GM12874 (cell line): ENCODE measurements around the gene SGMS1.

Experiments used
- TF ChIP-seq, protein P1 (sequence below): IDR thresholded peaks from 2 replicates; pipeline ENCODE4 v1.5.1; 2011; ENCODE audit warnings: low read depth, mild to moderate bottlenecking, control low read depth, low read length, moderate library complexity; ENCODE audit not compliant: insufficient read depth

SGMS1 gene

DNA sequence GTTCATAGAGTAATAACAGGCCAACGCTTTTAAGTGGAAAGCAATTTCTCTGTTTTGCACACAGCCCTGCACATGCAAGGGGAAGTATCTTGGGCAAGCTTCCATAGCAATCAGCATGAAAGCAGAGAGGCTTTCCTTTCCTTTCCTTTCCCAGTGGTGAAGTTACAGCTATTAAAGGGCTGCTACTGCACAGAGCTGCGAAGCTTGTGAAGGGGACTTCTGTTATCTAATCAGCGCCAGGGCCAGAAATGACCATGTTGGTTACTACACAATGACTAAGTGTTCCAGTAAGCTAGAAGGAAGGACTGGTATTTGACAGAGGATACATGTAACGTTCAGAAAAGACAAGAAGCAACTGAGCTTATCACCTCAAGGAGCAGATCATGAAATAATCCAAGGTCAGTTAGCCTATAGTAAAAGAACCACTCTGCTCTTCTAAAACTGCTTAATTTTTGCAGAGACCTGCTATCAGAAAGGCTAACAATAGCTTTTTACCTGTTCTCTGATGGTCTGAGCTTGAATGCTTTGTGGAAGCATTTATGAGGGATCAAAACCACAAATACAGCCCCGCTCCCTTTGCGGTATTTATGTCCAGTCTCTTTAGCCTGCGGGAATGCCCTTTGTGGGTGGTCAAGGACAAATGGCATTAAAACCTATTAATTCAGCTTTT, 45.9 kb downstream of the SGMS1 start:
- TF ChIP-seq, protein P1, sequence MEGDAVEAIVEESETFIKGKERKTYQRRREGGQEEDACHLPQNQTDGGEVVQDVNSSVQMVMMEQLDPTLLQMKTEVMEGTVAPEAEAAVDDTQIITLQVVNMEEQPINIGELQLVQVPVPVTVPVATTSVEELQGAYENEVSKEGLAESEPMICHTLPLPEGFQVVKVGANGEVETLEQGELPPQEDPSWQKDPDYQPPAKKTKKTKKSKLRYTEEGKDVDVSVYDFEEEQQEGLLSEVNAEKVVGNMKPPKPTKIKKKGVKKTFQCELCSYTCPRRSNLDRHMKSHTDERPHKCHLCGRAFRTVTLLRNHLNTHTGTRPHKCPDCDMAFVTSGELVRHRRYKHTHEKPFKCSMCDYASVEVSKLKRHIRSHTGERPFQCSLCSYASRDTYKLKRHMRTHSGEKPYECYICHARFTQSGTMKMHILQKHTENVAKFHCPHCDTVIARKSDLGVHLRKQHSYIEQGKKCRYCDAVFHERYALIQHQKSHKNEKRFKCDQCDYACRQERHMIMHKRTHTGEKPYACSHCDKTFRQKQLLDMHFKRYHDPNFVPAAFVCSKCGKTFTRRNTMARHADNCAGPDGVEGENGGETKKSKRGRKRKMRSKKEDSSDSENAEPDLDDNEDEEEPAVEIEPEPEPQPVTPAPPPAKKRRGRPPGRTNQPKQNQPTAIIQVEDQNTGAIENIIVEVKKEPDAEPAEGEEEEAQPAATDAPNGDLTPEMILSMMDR: no peak

DNA sequence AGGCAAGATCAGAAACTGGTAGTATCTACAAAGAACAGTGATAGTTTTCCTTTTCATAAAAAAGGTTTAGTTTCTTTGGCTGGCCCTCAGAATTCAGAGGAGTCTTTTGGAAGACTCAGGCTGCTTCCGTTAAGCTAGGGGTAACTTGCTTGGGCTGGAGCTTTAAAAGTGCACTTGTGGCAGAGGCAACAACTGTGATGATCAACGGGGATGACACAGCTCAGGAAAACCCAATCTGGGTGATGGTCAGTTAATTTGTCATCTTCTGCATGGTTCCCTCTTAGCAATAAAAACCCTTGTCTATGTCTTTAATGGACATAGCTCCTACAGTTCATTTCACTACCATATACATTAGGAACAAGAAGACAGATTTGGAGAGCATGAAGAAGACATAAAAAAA, 46.7 kb downstream of the SGMS1 start:
- TF ChIP-seq, protein P1: no peak

DNA sequence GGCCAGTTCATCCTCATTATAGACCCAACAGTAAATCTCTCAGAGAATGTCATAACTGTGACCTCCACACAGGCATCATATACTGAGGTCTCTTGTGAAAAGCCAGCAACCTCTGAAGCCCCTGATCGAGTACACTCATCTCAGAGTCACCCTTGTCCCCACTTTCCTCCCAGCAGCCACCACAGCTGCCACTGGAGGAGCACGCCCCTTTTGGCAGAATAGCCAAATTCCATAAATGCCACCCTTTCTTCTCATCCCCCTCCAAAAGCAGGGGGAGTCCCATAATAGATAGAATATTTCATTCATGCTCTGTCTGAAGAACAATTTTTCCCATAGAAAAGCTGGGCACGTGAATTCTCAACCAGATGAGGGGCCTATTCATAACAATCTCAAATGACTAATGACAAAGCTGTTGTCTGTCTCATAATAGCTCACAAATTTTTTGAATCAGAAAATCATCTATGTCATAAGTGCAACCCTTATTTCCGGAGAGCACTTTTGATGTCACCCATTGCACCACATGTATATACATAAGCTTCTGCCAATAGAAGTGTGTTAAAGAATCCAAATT, 47.4 kb downstream of the SGMS1 start:
- TF ChIP-seq, protein P1: no peak

DNA sequence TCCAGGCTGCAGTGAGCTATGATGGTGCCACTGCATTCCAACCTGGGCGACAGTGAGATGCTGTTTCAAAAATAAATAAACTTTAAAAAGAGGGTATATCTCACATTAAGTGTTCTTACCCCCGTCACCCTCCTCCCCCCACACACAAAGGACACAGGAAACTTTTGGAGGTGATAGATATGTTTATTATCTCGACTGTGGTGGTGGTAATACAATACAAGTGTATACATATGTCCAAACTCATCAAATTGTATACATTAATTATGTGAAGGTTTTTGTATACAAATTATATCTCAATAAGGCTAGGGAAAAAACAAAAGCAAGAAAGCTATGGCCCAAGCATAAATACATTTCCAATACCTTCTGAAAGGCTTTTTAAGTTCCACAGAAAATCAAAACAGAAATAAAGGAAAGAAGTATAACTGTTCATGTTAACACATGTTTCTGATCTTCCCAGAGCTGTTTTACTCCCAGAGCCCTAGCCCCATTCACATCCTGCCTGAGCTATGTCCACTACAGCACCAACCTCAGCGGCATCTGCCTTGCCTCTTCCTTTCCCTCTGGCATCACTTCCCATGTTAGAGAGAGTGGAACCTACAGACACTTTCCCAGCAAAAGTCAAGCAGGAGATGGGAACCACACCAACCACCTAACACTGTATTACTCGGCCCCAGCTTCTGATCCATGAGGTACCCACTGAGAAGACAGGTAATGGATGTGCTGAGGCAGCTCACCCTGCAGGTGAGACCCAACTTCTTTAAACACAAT, 48.1 kb downstream of the SGMS1 start:
- TF ChIP-seq, protein P1: no peak

DNA sequence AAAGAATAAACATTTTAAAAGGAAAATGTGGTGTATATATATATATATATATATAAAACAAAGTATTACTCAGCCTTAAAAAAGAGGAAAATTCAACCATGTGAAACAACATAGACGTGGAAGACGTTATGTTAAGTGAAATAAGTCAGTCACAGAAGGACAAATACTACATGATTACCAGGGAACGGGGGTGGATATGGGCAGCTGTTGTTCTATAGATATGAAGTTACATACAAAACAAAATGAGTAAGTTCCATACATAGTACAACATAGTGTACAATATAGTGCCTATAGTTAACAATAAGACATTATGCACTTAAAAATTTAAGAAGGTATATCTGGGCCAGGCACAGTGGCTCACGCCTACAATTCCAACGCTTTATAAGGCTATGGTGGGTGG, 48.8 kb downstream of the SGMS1 start:
- TF ChIP-seq, protein P1: no peak

DNA sequence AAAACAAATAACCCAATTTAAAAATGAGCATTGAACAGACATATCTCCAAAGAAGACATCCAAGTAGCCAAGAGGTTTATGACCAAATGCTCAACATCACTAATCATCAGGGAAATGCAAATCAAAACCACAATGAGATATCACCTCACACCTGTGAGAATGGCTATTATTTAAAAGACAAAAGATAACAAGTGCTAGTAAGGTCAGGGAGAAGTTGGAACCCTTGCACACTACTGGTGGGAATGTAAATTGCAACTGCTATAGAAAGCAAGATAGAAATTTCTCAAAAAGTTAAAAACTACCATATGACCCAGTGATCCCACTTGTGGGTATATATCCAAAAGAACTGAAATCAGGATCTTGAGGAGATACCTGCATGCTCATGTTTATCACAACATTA, 49.5 kb downstream of the SGMS1 start:
- TF ChIP-seq, protein P1: no peak

DNA sequence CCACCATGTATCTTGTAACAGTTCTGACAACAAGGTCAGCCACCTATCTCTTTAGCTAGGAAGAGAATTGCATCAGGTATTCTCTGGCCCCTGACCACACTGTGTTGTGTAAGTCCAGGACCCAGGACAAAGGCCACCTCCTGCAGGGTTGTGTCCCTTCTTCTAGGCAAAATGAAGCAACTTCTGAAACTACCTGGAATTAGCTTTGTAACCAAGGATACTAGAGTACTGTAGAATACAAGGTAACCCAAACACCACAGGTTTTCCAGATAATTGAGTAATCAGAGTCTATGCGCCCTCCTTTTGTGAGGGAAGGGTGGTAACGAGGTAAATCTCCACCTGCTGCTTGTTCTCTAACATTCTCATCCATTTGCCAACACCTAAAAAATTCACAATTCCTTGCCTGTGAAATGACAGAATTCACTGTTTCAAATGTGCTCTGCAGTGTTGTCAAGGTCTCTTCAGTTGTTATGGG, 51.7 kb downstream of the SGMS1 start:
- TF ChIP-seq, protein P1: no peak
